Nephron (organoid): ENCODE results near the gene MRTFA.

Experiments
- H3K27ac Mint-ChIP-seq, 3 experiments: 2 replicates each; pipeline ENCODE4 v1.8.0; 2020; ENCODE audit warnings: mixed read lengths in 3 of 3, mild to moderate bottlenecking in 2 of 3, moderate library complexity in 1 of 3
- H3K27me3 Mint-ChIP-seq: 2 replicates; pipeline ENCODE4 v1.8.0; 2021; ENCODE audit warnings: low read depth, mild to moderate bottlenecking, moderate library complexity, mixed read lengths
- H3K36me3 Mint-ChIP-seq: 2 replicates; pipeline ENCODE4 v1.8.0; 2020; ENCODE audit warnings: low read depth, mixed read lengths
- H3K4me1 Mint-ChIP-seq: 2 replicates; pipeline ENCODE4 v1.8.0; 2020; ENCODE audit warnings: mixed read lengths
- H3K4me3 Mint-ChIP-seq, 3 experiments: 2 replicates each; pipeline ENCODE4 v1.8.0; 2020; ENCODE audit warnings: mild to moderate bottlenecking in 3 of 3, mixed read lengths in 3 of 3, moderate library complexity in 2 of 3
- H3K9me3 Mint-ChIP-seq: 2 replicates; pipeline ENCODE4 v1.8.0; 2020; ENCODE audit warnings: mixed read lengths
- CTCF ChIP-seq, 3 experiments: fragments of 200-600 bp; sonication (generic); IDR thresholded peaks; one replicate each; pipeline ENCODE4 v1.5.0; 2021; ENCODE audit warnings: antibody characterized with exemption in 3 of 3; ENCODE audit not compliant: unreplicated experiment in 3 of 3

The MRTFA gene

GRCh38 chr22:40361100-40361499, 275.4 kb downstream of the MRTFA start:
- H3K27me3 Mint-ChIP-seq: no peaks in the 10 kb centered on the region
- no peak for TF ChIP-seq CTCF (IDR thresholded peaks at IDR 0.05; ENCODE audit: unreplicated experiment in 3 of 3)
- no peak overlapping the region for H3K4me3 Mint-ChIP-seq
- H3K4me1 Mint-ChIP-seq: no peaks in the 10 kb centered on the region
- no peak overlapping the region for H3K27ac Mint-ChIP-seq
- H3K9me3 Mint-ChIP-seq: no peaks in the 10 kb centered on the region
- peaks cover 84% of the 10 kb centered on the region for H3K36me3 Mint-ChIP-seq
